KOPT-K1 (cell line): ENCODE measurements around the gene KLF15.

Source experiments
- H3K27ac ChIP-seq: fragments of 200-600 bp; sonication (generic); 2 replicates; pipeline ENCODE4 v1.5.1; 2016; ENCODE audit warnings: antibody characterized with exemption, mild to moderate bottlenecking, low read depth, low read length; ENCODE audit not compliant: poor library complexity, severe bottlenecking
- H3K36me3 ChIP-seq: fragments of 200-600 bp; sonication (generic); 2 replicates; pipeline ENCODE4 v1.5.1; 2017; ENCODE audit warnings: antibody characterized with exemption, mild to moderate bottlenecking, low read length, moderate library complexity; ENCODE audit not compliant: insufficient read depth
- H3K9me3 ChIP-seq: fragments of 200-600 bp; sonication (generic); 2 replicates; pipeline ENCODE4 v1.5.1; 2017; ENCODE audit warnings: antibody characterized with exemption, low read length, mild to moderate bottlenecking; ENCODE audit not compliant: insufficient read depth, poor library complexity, severe bottlenecking

Gene KLF15

DNA sequence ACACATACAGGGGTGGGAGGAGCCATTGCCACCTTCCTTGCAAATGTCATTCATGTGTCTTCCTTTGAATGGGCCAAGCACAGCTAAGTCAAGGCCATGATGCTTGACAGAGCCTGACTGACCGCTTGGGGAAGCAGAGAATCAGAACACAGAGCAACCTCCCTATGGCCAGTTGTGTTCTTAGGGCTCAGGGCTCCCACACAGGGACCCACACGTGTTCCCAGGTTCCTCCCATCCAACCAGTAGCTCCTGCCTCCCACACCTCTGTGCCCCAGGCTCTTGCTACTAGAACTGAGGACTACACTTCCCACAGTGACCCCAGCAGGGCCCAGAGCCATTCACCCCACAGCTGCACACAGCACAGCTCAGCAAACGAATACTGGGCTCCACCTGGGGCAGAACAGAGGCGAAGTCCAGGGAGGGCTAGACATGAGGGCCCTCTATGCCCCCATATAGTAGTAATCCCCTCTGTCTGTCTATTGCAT, 42.9 kb downstream of the KLF15 start:
- H3K36me3 ChIP-seq, result no peaks in the 10 kb centered on the region
- peaks cover 9% of the 10 kb centered on the region for H3K9me3 ChIP-seq
- no peak overlapping the region for H3K27ac ChIP-seq

DNA sequence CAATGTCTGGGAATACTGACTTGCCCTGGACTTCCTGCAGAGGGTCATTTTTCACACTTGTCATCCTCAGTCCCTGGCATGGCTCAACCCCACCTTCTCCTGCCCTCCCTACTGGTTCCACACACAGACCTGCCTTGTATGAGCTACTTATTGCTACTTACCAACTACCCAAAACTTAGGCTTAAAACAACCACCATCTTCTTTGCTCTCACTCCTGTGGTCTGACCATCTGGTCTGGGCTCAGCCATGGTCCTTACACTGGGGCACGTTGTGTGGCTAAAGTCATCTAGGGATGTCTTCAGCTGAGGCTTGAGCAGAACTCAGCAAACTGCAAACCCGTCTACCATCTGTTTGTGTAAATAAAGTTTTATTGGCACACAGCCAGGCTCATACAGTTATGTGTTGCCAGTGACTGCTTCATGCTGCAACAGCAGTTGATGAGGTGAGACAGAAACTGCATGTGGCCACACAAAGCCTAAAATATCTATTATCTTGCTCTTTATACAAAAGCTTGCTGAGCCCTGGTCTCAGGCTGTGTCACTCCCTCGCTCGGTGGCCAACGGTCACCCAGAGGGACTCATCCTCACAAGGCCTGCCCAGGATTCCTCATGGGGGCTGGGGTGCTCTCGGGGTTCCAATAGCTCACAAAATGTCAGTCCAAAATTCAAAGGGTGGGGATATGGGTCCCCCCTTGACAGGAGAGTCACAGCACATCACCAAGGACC, 43.5 kb downstream of the KLF15 start:
- Histone ChIP-seq H3K27ac (no peak overlapping the region), H3K36me3 (no peaks in the 10 kb centered on the region), H3K9me3 (peaks cover 9% of the 10 kb centered on the region)

DNA sequence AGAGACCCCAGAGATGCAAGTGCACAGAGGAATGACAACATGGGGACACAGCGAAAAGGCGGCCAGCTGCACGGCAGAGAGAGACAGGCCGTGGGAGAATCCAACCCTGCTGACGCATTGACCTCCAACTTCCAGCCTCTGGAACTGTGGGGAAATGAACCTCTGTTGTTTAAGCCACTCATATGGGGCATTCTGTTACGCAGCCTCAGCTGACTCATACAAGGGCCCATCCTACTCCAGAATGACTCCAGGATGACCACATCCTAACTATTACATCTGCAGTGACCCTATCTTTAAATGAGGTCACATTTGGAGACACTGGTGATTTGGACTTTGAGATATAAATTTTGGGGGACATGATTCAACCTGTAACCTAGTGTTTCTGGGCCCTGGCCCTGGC, 44.0 kb downstream of the KLF15 start:
- Histone ChIP-seq H3K9me3 (peaks cover 9% of the 10 kb centered on the region), H3K27ac (no peak overlapping the region), H3K36me3 (no peaks in the 10 kb centered on the region)

DNA sequence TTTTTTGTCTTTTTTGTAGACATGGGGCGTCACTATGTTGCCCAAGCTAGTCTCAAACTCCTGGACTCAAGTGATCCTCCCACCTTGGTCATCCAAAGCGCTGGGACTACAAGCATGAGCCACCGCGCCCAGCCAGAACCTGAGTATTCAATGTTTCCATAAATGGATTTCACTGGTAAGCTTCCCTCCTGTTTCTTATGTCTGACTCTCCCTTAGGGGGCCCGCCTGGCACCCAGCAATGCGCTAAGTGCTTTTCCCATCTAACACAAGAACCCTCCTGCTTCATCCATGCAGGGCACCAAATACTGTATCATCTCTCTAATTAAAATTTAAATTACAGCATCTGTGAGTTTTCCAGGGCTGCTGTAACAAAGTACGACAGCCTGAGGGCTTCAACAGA, 44.9 kb downstream of the KLF15 start:
- Histone ChIP-seq H3K27ac (no peak overlapping the region), H3K9me3 (peaks cover 9% of the 10 kb centered on the region), H3K36me3 (no peaks in the 10 kb centered on the region)

DNA sequence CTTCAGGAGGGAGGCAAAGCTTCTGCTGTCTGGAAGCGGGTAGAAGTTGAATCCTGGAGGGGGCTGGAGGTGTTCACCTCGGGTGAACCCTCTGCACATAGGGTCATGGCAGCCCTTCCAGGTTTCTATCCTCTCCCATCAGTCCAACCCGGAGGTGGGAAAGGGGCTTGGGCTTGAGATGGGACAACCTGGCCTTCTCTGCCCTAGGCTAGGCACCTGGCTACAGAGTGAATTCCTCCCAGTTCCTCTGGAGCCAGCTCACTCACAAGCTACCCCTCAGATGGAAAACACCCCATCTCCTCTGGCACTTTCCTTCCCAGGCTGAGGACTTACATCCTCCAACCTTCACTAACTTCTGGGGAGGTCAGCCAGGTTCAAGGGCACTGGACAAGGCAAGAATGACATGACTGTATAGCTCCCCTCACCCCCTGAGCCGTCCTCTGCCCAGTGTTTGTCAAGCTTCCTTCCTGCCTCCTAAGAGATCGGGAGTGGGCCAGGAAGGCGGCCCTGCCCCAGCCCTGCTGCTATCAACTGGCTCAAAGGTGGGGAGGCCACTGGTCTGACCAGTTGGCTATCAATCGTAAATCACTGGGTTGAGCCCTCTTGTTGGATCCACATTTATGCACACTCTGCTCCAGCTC, 45.8 kb downstream of the KLF15 start:
- peaks cover 9% of the 10 kb centered on the region for H3K9me3 ChIP-seq
- H3K27ac ChIP-seq, result no peak overlapping the region
- no peaks in the 10 kb centered on the region for H3K36me3 ChIP-seq

DNA sequence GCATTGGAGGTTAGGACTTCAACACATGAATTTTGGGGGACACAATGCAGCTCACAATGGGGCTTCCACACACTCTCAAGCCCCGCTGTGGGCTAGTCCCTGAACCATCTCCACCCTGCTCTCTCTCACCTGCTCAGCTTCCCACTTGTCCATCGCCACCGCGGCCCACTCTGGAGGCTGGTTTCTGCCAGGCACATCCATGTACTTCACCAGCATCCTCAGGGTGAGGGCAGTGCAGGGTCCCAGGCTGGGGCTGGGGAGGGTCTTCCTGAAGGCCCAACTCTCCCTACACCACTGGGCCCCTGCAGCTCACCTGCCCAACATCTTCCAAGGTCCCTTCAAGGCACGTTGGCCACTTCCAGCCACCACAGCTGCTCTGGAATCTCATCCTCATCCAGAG, 46.4 kb downstream of the KLF15 start:
- peaks cover 9% of the 10 kb centered on the region for H3K9me3 ChIP-seq
- no peak overlapping the region for H3K27ac ChIP-seq
- H3K36me3 ChIP-seq, result no peaks in the 10 kb centered on the region

- Histone ChIP-seq H3K9me3 (peaks cover 9% of the 10 kb centered on the region), H3K36me3 (no peaks in the 10 kb centered on the region), H3K27ac (no peak overlapping the region)
Measured at GRCh38 chr3:126309861-126310655, 47.1 kb downstream of the KLF15 start.

- Histone ChIP-seq H3K9me3 (peaks cover 9% of the 10 kb centered on the region), H3K27ac (no peak overlapping the region), H3K36me3 (no peaks in the 10 kb centered on the region)
Measured at GRCh38 chr3:126309165-126309564, 48.0 kb downstream of the KLF15 start.

- Histone ChIP-seq H3K27ac (no peak overlapping the region), H3K9me3 (peaks cover 9% of the 10 kb centered on the region), H3K36me3 (no peaks in the 10 kb centered on the region)
Measured at GRCh38 chr3:126308394-126309125, 48.6 kb downstream of the KLF15 start.

- Histone ChIP-seq H3K36me3 (no peaks in the 10 kb centered on the region), H3K27ac (no peak overlapping the region), H3K9me3 (peaks cover 14% of the 10 kb centered on the region)
Measured at GRCh38 chr3:126307591-126308393, 49.4 kb downstream of the KLF15 start.

- H3K9me3 ChIP-seq, result peaks cover 14% of the 10 kb centered on the region
- no peak overlapping the region for H3K27ac ChIP-seq
- no peaks in the 10 kb centered on the region for H3K36me3 ChIP-seq
Measured at GRCh38 chr3:126306888-126307482, 50.2 kb downstream of the KLF15 start.

GRCh38 chr3:126306397-126306796, 50.8 kb downstream of the KLF15 start:
- Histone ChIP-seq H3K27ac (no peak overlapping the region), H3K9me3 (peaks cover 14% of the 10 kb centered on the region), H3K36me3 (no peaks in the 10 kb centered on the region)

- H3K9me3 ChIP-seq, result peaks cover 12% of the 10 kb centered on the region
- no peaks in the 10 kb centered on the region for H3K36me3 ChIP-seq
- H3K27ac ChIP-seq, result no peak overlapping the region
Measured at GRCh38 chr3:126305427-126305826, 51.8 kb downstream of the KLF15 start.

DNA sequence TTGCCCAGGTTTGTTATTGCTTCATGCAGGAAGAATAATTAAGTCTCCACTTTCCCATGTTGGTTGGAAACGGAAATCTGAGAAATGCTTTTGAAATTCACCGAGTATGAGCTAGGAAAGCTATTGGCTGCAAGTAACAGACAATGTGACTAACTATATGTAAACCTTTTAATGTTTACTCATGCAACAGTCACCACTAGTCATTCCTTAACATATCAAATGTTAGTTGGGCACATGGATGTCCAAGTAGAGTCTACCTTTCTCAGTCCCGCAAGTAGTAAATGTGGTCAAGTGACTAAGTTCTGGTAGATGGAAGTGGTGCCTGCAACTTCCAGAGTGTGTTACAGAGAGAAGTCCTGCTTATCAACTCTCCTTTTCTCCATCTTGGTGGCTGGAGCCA, 52.5 kb downstream of the KLF15 start:
- H3K9me3 ChIP-seq, result peaks cover 5% of the 10 kb centered on the region
- no peaks in the 10 kb centered on the region for H3K36me3 ChIP-seq
- no peak overlapping the region for H3K27ac ChIP-seq
